GM23248 (cell line): ENCODE data around the gene CSMD2. TPM values are rescaled to one million over a fixed set of nuclear protein-coding genes. Genes with fewer than 3 reads are reported as not detected.

Experiments
- DNase-seq: peaks from one replicate; pipeline ENCODE4 v3.0.0-alpha.2; 2015
- H2AFZ ChIP-seq: fragments of 200-600 bp; sonication (generic); 2 replicates; pipeline ENCODE4 v1.6.1; 2016; ENCODE audit warnings: antibody characterized with exemption
- H3F3A ChIP-seq: fragments of 200-600 bp; sonication (generic); 2 replicates; pipeline ENCODE4 v1.6.1; 2016; ENCODE audit warnings: mild to moderate bottlenecking, antibody characterized with exemption, mixed run types; ENCODE audit not compliant: insufficient read depth
- H3K27ac ChIP-seq: fragments of 200-600 bp; sonication (generic); 2 replicates; pipeline ENCODE4 v1.5.1; 2016; ENCODE audit warnings: mild to moderate bottlenecking
- H3K27me3 ChIP-seq: fragments of 200-600 bp; sonication (generic); replicated peaks from 2 replicates; pipeline ENCODE4 v1.6.1; 2016; ENCODE audit warnings: mild to moderate bottlenecking; ENCODE audit not compliant: insufficient read depth
- H3K36me3 ChIP-seq: fragments of 200-600 bp; sonication (generic); 2 replicates; pipeline ENCODE4 v1.6.1; 2016; ENCODE audit warnings: low read depth, mild to moderate bottlenecking
- H3K4me1 ChIP-seq: fragments of 200-600 bp; sonication (generic); 2 replicates; pipeline ENCODE4 v1.6.1; 2016; ENCODE audit warnings: mild to moderate bottlenecking; ENCODE audit not compliant: insufficient read depth
- H3K4me2 ChIP-seq: fragments of 200-600 bp; sonication (generic); one replicate; pipeline ENCODE4 v1.6.1; 2016; ENCODE audit warnings: mild to moderate bottlenecking; ENCODE audit not compliant: unreplicated experiment
- H3K4me3 ChIP-seq: fragments of 200-600 bp; sonication (generic); 2 replicates; pipeline ENCODE4 v1.5.1; 2016; ENCODE audit warnings: mild to moderate bottlenecking
- H3K79me2 ChIP-seq: fragments of 200-600 bp; sonication (generic); 2 replicates; pipeline ENCODE4 v1.6.1; 2016; ENCODE audit warnings: mild to moderate bottlenecking; ENCODE audit not compliant: insufficient read depth
- H3K9ac ChIP-seq: fragments of 200-600 bp; sonication (generic); 2 replicates; pipeline ENCODE4 v1.6.1; 2016; ENCODE audit warnings: mild to moderate bottlenecking
- H3K9me2 ChIP-seq: fragments of 200-600 bp; sonication (generic); 2 replicates; pipeline ENCODE4 v1.6.1; 2016; ENCODE audit warnings: mixed run types, mild to moderate bottlenecking, moderate library complexity; ENCODE audit not compliant: insufficient read depth
- H3K9me3 ChIP-seq: fragments of 200-600 bp; sonication (generic); one replicate; pipeline ENCODE4 v1.6.1; 2017; ENCODE audit warnings: low read depth
- H4K20me1 ChIP-seq: fragments of 200-600 bp; sonication (generic); 2 replicates; pipeline ENCODE4 v1.6.0; 2016; ENCODE audit not compliant: insufficient read depth
- EZH2 ChIP-seq: fragments of 200-600 bp; sonication (generic); IDR thresholded peaks from 2 replicates; pipeline ENCODE4 v1.6.1; 2018; ENCODE audit warnings: antibody characterized with exemption, mild to moderate bottlenecking; ENCODE audit not compliant: insufficient read depth, poor library complexity, severe bottlenecking
- EZH2phosphoT487 ChIP-seq: fragments of 200-600 bp; sonication (generic); IDR thresholded peaks from 2 replicates; pipeline ENCODE4 v1.6.1; 2018; ENCODE audit warnings: antibody characterized with exemption, moderate library complexity, mild to moderate bottlenecking, low read depth; ENCODE audit not compliant: insufficient read depth
- WGBS, 2 experiments: methylation state at CpG; one replicate each; pipeline ENCODE4 v1.1.6; 2015 to 2017; ENCODE audit warnings: low lambda C conversion rate in 2 of 2, low coverage in 1 of 2; ENCODE audit errors: missing lambda C conversion rate in 2 of 2; 5-methylcytosine and 5-hydroxymethylcytosine counted together
- in situ Hi-C: fragments of 300-500 bp; cut with MboI; formaldehyde crosslinking; loops from 2 replicates; pipeline ENCODE4 v1.15.0; 2020
- polyA plus RNA-seq: library from polyadenylated mRNA; unstranded; fragments of >200 nt; fragmentation: Nextera tagmentation; extraction: Ambion mirVana; gene quantifications from 2 replicates; pipeline ENCODE4 v1.2.1, GENCODE V29; 2016
- total RNA-seq: library from RNA; depleted of rRNA; stranded (reverse); fragments of >200 nt; shearing (Covaris generic); gene quantifications from 2 replicates; pipeline ENCODE4 v1.2.3, GENCODE V29; 2014

The CSMD2 gene
- total and polyA plus RNA-seq, 2 experiments from 2014 or later, result 4.5 to 7.1 TPM

DNA sequence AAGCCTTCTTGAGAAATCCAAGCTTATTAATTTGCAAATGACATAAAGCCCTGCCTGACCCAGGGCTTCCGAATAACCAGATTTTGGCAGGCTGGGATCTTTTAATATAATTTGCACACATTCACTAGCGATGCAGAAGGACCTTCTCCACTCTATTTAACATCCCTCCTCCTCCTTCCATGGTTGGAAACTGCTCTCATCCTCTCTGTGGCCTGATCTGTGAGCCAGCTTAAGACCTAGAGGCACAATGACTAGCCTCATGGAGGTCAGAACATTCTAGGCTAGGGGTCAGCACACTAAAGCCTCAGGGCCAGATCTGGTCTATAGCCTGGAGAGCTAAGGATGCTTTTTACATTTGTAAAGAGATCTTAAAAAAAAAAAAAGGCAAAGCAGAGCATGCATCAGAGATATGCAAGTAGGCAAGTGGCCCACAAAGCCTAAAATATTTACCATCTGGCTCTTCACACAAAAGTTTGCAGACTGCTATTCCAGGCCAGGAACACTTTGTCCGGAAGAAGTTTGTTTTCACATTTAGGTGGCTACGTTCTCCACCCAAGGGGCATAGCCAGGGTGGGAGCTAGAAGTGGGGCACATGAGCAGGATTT lies 439.4 kb downstream of the CSMD2 start:
- Histone ChIP-seq H3K79me2 (no peaks in the 10 kb centered on the region), H3K27me3 (no peaks in the 10 kb centered on the region), H2AFZ (no peak overlapping the region), H3K4me3 (no peak overlapping the region), H3K4me1 (no peaks in the 10 kb centered on the region), H4K20me1 (no peaks in the 10 kb centered on the region), H3K9me3 (no peaks in the 10 kb centered on the region), H3F3A (no peaks in the 10 kb centered on the region), H3K9me2 (no peaks in the 10 kb centered on the region), H3K4me2 (no peak overlapping the region), H3K27ac (no peak overlapping the region), H3K36me3 (0 out of 2 replicates have a peak, but pooled peaks cover 9% of the 10 kb centered on the region), H3K9ac (no peak overlapping the region)
- in situ Hi-C loops, result no loop called here
- WGBS, 2 experiments, result 89 to 90% methylated on average over 4 of the region's 4 CpGs
- DNase-seq, result no peak
- no peak for TF ChIP-seq EZH2phosphoT487
- no peak for TF ChIP-seq EZH2

DNA sequence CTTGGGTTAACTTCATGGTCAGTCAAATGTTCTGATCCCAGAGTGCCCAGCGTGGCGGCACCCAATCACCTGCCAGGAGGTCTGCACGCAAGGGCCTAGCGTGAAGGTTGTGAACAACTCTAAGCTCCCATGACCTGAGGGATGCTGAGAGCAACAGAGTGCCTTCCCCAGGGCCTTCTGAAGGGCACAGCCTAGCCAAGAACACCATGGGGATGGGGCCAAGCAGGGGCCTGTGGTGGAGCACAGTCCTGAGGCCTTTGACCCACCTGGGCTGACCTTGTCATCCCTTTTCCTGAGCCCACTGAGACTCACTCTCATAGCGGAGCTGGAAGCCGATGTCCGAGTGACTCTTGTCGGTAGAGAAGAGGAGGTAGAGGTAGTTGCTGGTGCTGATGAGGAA lies 440.0 kb downstream of the CSMD2 start:
- TF ChIP-seq EZH2, result no peak
- no peak for TF ChIP-seq EZH2phosphoT487
- Histone ChIP-seq H3K27me3 (no peaks in the 10 kb centered on the region), H3K4me1 (no peaks in the 10 kb centered on the region), H3K9me3 (no peaks in the 10 kb centered on the region), H3F3A (no peaks in the 10 kb centered on the region), H3K4me2 (no peak overlapping the region), H3K9me2 (no peaks in the 10 kb centered on the region), H3K36me3 (0 out of 2 replicates have a peak, but pooled peaks cover 9% of the 10 kb centered on the region), H2AFZ (no peak overlapping the region), H3K27ac (no peak overlapping the region), H3K4me3 (no peak overlapping the region), H3K9ac (no peak overlapping the region), H3K79me2 (no peaks in the 10 kb centered on the region), H4K20me1 (no peaks in the 10 kb centered on the region)
- in situ Hi-C loops, result no loop called here
- 99 to 100% methylated on average over 6 to 8 of the region's 8 CpGs for WGBS, 2 experiments
- no peak for DNase-seq

DNA sequence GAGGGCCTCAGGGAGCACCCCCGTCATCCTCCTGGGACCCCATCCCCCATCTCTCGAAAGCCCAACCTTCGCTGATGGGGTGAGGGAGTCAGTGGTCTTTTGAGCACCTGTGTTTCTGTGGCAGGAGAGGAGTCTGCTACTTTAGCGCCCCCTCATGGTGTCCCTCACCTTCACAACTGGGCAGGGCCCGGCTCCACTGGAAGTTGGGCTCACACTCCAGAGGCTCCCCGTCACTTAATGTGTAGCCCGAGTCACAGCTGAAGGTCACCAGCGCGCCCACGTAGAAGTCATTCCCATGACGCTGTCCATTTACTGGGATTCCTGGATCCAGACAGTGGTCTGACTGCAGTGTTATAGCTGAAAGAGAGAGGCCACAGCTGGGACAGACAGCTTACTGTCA lies 440.7 kb downstream of the CSMD2 start:
- Histone ChIP-seq H3K9me2 (no peaks in the 10 kb centered on the region), H4K20me1 (no peaks in the 10 kb centered on the region), H3K36me3 (0 out of 2 replicates have a peak, but pooled peaks cover 9% of the 10 kb centered on the region), H3K27me3 (no peaks in the 10 kb centered on the region), H3K4me2 (no peak overlapping the region), H2AFZ (no peak overlapping the region), H3K79me2 (no peaks in the 10 kb centered on the region), H3K9me3 (no peaks in the 10 kb centered on the region), H3K9ac (no peak overlapping the region), H3K27ac (no peak overlapping the region), H3K4me1 (no peaks in the 10 kb centered on the region), H3F3A (no peaks in the 10 kb centered on the region), H3K4me3 (no peak overlapping the region)
- in situ Hi-C loops, result no loop called here
- DNase-seq, result peak; percentile 7
- 88 to 89% methylated on average over 11 of the region's 11 CpGs for WGBS, 2 experiments
- TF ChIP-seq EZH2phosphoT487, result no peak
- no peak for TF ChIP-seq EZH2

DNA sequence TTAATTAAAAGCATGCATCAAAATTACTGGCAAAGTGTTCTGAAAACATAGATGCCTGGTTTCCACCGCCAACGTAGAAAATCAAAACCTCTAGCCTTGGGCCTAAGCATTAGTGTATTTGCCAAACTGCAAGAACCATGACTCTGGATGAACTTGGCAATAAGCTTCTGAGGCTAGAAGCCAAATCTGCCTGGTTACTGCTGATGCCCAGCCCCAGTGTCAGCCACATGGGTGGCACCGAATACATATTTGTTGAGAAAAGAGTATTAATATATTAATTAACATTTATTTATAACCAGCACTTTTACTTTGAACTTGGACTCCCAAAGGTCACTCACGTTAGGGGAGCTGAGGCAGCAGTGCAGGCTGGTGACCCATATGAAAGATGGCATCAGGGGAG lies 441.8 kb downstream of the CSMD2 start:
- no peaks in the 10 kb centered on the region for H3K27me3 ChIP-seq
- H3F3A ChIP-seq, result no peaks in the 10 kb centered on the region
- no peaks in the 10 kb centered on the region for H3K79me2 ChIP-seq
- no peak for DNase-seq
- 0 out of 2 replicates have a peak, but pooled peaks cover 9% of the 10 kb centered on the region for H3K36me3 ChIP-seq
- no peak overlapping the region for H3K4me2 ChIP-seq
- no peaks in the 10 kb centered on the region for H3K9me2 ChIP-seq
- no peak overlapping the region for H2AFZ ChIP-seq
- H3K4me1 ChIP-seq, result no peaks in the 10 kb centered on the region
- H4K20me1 ChIP-seq, result no peaks in the 10 kb centered on the region
- no peak overlapping the region for H3K27ac ChIP-seq
- H3K4me3 ChIP-seq, result no peak overlapping the region
- no peak overlapping the region for H3K9ac ChIP-seq
- H3K9me3 ChIP-seq, result no peaks in the 10 kb centered on the region
- in situ Hi-C loops, result no loop called here
- TF ChIP-seq EZH2phosphoT487, result no peak
- TF ChIP-seq EZH2, result no peak
- 45 to 56% methylated on average over 4 of the region's 4 CpGs for WGBS, 2 experiments
